Measurements from ENCODE around the gene PLOD3. TPM values are rescaled to one million over a fixed set of nuclear protein-coding genes. Genes with fewer than 3 reads are reported as not detected.

The PLOD3 gene
- total RNA-seq, 1 donor from 2014 or later, result 161 TPM

DNA sequence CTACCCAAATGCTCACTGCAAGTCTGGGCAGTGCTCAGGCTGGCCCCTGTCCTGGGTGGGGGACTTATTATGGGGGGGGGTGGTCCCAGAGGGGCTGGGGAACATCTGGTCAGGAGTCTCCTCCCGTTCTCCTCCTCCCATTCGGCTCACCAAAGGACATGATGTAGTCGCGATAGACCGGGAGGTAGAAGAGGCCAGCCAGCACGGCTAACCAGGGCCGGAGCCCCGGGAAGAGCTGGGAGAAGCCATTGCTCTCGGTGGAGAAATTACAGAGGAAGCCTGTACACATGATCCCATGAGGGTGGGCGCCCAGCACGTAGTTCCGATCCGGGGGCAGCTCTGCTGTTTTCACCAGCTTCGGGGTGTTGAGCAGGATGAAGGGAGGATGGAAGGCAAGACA, 18.9 kb downstream of the PLOD3 start:
- Histone ChIP-seq H3K36me3 (ENCODE audit: insufficient read depth, low read length) (no peaks in the 10 kb centered on the region), H3K4me3 (ENCODE audit: insufficient read depth, low read depth, low read length) (no peak overlapping the region), H3K4me2 (ENCODE audit: low read length) (no peak overlapping the region), H3K9me3 (ENCODE audit: insufficient read depth, low read depth, low read length) (no peaks in the 10 kb centered on the region), H3K4me1 (ENCODE audit: insufficient read depth, low read length) (peaks cover 2% of the 10 kb centered on the region), H3K9ac (ENCODE audit: low read length) (no peak overlapping the region), H2AFZ (ENCODE audit: low read depth, low read length) (no peak overlapping the region), H3K79me2 (ENCODE audit: insufficient read depth, low read length) (no peaks in the 10 kb centered on the region), H3K27me3 (ENCODE audit: insufficient read depth, low read length) (peaks cover 26% of the 10 kb centered on the region), H3K27ac (ENCODE audit: low read depth, low read length) (no peak overlapping the region), H4K20me1 (ENCODE audit: insufficient read depth, low read length) (peaks cover 3% of the 10 kb centered on the region)
- Mint-ChIP-seq H3K4me3 (ENCODE audit: unreplicated experiment) (no peak overlapping the region), H3K27me3 (ENCODE audit: low read depth, unreplicated experiment) (peaks cover 29% of the 10 kb centered on the region), H3K27ac (ENCODE audit: unreplicated experiment) (no peak overlapping the region), H3K4me1 (ENCODE audit: low read depth, unreplicated experiment) (no peaks in the 10 kb centered on the region), H3K36me3 (ENCODE audit: low read depth, unreplicated experiment) (no peaks in the 10 kb centered on the region), H3K9me3 (ENCODE audit: unreplicated experiment) (no peaks in the 10 kb centered on the region)
- FAIRE-seq (no peak), DNase-seq (ENCODE audit: low read depth) (no peak)
- no peak for TF ChIP-seq EZH2 (IDR thresholded peaks at IDR 0.05; ENCODE audit: insufficient read depth, low read length)
- TF ChIP-seq, protein P1, sequence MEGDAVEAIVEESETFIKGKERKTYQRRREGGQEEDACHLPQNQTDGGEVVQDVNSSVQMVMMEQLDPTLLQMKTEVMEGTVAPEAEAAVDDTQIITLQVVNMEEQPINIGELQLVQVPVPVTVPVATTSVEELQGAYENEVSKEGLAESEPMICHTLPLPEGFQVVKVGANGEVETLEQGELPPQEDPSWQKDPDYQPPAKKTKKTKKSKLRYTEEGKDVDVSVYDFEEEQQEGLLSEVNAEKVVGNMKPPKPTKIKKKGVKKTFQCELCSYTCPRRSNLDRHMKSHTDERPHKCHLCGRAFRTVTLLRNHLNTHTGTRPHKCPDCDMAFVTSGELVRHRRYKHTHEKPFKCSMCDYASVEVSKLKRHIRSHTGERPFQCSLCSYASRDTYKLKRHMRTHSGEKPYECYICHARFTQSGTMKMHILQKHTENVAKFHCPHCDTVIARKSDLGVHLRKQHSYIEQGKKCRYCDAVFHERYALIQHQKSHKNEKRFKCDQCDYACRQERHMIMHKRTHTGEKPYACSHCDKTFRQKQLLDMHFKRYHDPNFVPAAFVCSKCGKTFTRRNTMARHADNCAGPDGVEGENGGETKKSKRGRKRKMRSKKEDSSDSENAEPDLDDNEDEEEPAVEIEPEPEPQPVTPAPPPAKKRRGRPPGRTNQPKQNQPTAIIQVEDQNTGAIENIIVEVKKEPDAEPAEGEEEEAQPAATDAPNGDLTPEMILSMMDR (IDR thresholded peaks at IDR 0.05; ENCODE audit: insufficient read depth, low read depth, low read length), result no peak

DNA sequence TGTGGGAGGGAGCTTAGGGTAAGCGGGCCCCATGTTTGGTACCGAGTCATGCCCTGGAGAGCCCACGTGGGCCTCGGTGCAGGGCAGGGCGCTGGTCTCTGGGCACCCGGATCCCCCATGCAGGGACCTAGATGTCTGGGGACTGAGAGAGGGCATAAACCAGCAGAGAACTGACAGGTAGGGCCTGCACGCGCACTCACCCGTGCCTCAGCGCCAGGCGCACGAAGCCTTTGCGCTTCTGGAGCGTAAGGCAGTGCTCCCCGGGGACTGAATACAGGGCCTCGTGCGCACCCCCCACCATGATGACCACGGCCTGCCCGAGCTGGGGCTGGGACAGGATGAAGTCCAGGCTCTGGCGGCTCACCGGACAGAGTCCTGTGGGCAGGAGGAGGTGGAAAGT, 19.4 kb downstream of the PLOD3 start:
- DNase-seq (ENCODE audit: low read depth) (no peak), FAIRE-seq (no peak)
- peaks cover 2% of the 10 kb centered on the region for H3K4me1 ChIP-seq (ENCODE audit: insufficient read depth, low read length)
- H2AFZ ChIP-seq (ENCODE audit: low read depth, low read length), result no peak overlapping the region
- Mint-ChIP-seq H3K27ac (ENCODE audit: unreplicated experiment) (no peak overlapping the region), H3K27me3 (ENCODE audit: low read depth, unreplicated experiment) (peaks cover 24% of the 10 kb centered on the region), H3K4me1 (ENCODE audit: low read depth, unreplicated experiment) (no peaks in the 10 kb centered on the region), H3K36me3 (ENCODE audit: low read depth, unreplicated experiment) (no peaks in the 10 kb centered on the region), H3K4me3 (ENCODE audit: unreplicated experiment) (no peak overlapping the region), H3K9me3 (ENCODE audit: unreplicated experiment) (no peaks in the 10 kb centered on the region)
- H4K20me1 ChIP-seq (ENCODE audit: insufficient read depth, low read length), result peaks cover 3% of the 10 kb centered on the region
- no peak overlapping the region for H3K4me2 ChIP-seq (ENCODE audit: low read length)
- H3K27ac ChIP-seq (ENCODE audit: low read depth, low read length), result no peak overlapping the region
- no peaks in the 10 kb centered on the region for H3K36me3 ChIP-seq (ENCODE audit: insufficient read depth, low read length)
- H3K79me2 ChIP-seq (ENCODE audit: insufficient read depth, low read length), result no peaks in the 10 kb centered on the region
- no peak overlapping the region for H3K9ac ChIP-seq (ENCODE audit: low read length)
- peaks cover 25% of the 10 kb centered on the region for H3K27me3 ChIP-seq (ENCODE audit: insufficient read depth, low read length)
- no peak for TF ChIP-seq EZH2 (IDR thresholded peaks at IDR 0.05; ENCODE audit: insufficient read depth, low read length)
- TF ChIP-seq, protein P1 (IDR thresholded peaks at IDR 0.05; ENCODE audit: insufficient read depth, low read depth, low read length), result no peak
- H3K9me3 ChIP-seq (ENCODE audit: insufficient read depth, low read depth, low read length), result no peaks in the 10 kb centered on the region
- H3K4me3 ChIP-seq (ENCODE audit: insufficient read depth, low read depth, low read length), result no peak overlapping the region

DNA sequence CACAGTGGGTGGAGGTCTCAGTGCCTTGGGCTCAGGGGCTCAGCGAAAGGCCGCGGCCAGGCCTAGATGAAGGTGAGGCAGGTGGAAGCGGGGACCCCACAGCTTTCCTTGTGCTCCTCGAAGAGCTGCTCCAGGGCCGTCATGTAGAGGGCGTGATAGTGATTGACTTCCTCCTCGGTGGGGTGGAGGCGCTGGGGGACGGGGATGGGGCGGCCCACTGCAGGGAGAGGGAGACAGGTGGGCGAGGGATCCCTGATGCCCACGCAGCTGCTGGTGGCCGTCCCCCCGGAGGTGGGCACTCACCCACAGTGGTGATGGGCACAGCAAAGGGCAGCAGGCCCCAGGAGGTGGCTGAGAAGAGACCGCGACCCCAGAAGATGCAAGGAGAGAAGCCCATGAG, 21.5 kb downstream of the PLOD3 start:
- Mint-ChIP-seq H3K27me3 (ENCODE audit: low read depth, unreplicated experiment) (peaks cover 11% of the 10 kb centered on the region), H3K4me1 (ENCODE audit: low read depth, unreplicated experiment) (no peaks in the 10 kb centered on the region), H3K36me3 (ENCODE audit: low read depth, unreplicated experiment) (no peaks in the 10 kb centered on the region), H3K4me3 (ENCODE audit: unreplicated experiment) (no peak overlapping the region), H3K27ac (ENCODE audit: unreplicated experiment) (no peak overlapping the region), H3K9me3 (ENCODE audit: unreplicated experiment) (no peaks in the 10 kb centered on the region)
- TF ChIP-seq, protein P1 (IDR thresholded peaks at IDR 0.05; ENCODE audit: insufficient read depth, low read depth, low read length), result no peak
- no peak for TF ChIP-seq EZH2 (IDR thresholded peaks at IDR 0.05; ENCODE audit: insufficient read depth, low read length)
- no peak overlapping the region for H3K4me2 ChIP-seq (ENCODE audit: low read length)
- H3K36me3 ChIP-seq (ENCODE audit: insufficient read depth, low read length), result no peaks in the 10 kb centered on the region
- no peaks in the 10 kb centered on the region for H3K79me2 ChIP-seq (ENCODE audit: insufficient read depth, low read length)
- H3K4me3 ChIP-seq (ENCODE audit: insufficient read depth, low read depth, low read length), result no peak overlapping the region
- no peaks in the 10 kb centered on the region for H3K9me3 ChIP-seq (ENCODE audit: insufficient read depth, low read depth, low read length)
- no peak overlapping the region for H3K27ac ChIP-seq (ENCODE audit: low read depth, low read length)
- DNase-seq (ENCODE audit: low read depth) (no peak), FAIRE-seq (no peak)
- no peak overlapping the region for H3K9ac ChIP-seq (ENCODE audit: low read length)
- H4K20me1 ChIP-seq (ENCODE audit: insufficient read depth, low read length), result no peaks in the 10 kb centered on the region
- no peak overlapping the region for H2AFZ ChIP-seq (ENCODE audit: low read depth, low read length)
- H3K27me3 ChIP-seq (ENCODE audit: insufficient read depth, low read length), result peaks cover 9% of the 10 kb centered on the region
- H3K4me1 ChIP-seq (ENCODE audit: insufficient read depth, low read length), result no peaks in the 10 kb centered on the region
